GM18873 (cell line): ENCODE results near the gene IL31RA.
A peak's percentile ranks its signal among the peaks of the same experiment; 100 is the strongest.

Experiments used
- ATAC-seq: cut with Tn5 transposase; IDR thresholded peaks from one replicate; pipeline ENCODE4 v1.9.1; 2021; ENCODE audit warnings: mild to moderate bottlenecking, moderate library complexity, moderate number of reproducible peaks; ENCODE audit not compliant: unreplicated experiment, low FRiP score

IL31RA gene

DNA sequence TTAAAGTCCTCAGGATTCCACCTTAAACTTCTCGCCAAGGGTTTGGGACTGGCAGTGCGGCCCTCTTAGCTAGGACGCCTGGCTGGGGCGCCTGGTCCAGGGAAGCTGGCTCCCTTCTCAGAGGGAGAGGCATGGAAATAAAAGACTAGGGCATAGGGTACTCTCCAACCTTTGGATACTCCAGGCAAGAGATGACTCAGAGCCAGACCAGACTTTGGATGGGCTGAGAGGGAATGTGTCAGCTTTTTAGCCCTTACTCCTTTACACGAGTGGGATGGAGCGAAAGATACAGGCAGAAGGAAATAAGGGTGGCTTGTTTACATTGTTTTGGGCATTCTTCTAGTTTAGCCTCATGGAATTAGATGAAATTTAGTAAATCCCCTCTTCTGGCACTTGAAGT lies 48.2 kb downstream of the IL31RA start:
- no peak for ATAC-seq

GRCh38 chr5:55900068-55900467 lies 48.9 kb downstream of the IL31RA start:
- no peak for ATAC-seq

- no peak for ATAC-seq
Observed at GRCh38 chr5:55900776-55901175, 49.6 kb downstream of the IL31RA start.

GRCh38 chr5:55902696-55903095 lies 51.5 kb downstream of the IL31RA start:
- ATAC-seq = no peak

GRCh38 chr5:55903121-55903701 lies 52.1 kb downstream of the IL31RA start:
- ATAC-seq = peak; percentile 93

GRCh38 chr5:55904152-55904551 lies 53.0 kb downstream of the IL31RA start:
- ATAC-seq = no peak

DNA sequence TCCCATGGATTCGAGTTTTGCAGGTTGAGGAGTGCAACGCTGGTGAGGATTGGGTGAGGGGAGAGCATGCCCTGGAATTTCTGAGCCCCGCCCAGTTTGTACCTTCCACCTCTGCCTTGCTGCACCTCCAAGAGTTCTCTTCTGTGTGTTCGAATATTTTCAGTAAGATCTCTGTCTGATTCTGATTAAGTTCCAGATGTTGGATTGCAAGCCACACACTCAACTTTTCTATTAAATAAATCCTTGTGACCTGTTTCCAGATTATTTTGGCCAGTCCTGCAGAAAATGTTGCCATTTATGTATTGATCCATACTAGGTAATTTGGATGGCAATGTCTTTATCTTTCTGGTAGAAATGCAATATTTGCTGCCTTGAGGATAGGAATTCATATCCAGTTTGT lies 54.1 kb downstream of the IL31RA start:
- no peak for ATAC-seq

GRCh38 chr5:55907927-55908326 lies 56.8 kb downstream of the IL31RA start:
- ATAC-seq = no peak

- ATAC-seq = no peak
Observed at GRCh38 chr5:55908804-55909203, 57.6 kb downstream of the IL31RA start.

GRCh38 chr5:55911784-55912653 lies 60.9 kb downstream of the IL31RA start:
- ATAC-seq = no peak

DNA sequence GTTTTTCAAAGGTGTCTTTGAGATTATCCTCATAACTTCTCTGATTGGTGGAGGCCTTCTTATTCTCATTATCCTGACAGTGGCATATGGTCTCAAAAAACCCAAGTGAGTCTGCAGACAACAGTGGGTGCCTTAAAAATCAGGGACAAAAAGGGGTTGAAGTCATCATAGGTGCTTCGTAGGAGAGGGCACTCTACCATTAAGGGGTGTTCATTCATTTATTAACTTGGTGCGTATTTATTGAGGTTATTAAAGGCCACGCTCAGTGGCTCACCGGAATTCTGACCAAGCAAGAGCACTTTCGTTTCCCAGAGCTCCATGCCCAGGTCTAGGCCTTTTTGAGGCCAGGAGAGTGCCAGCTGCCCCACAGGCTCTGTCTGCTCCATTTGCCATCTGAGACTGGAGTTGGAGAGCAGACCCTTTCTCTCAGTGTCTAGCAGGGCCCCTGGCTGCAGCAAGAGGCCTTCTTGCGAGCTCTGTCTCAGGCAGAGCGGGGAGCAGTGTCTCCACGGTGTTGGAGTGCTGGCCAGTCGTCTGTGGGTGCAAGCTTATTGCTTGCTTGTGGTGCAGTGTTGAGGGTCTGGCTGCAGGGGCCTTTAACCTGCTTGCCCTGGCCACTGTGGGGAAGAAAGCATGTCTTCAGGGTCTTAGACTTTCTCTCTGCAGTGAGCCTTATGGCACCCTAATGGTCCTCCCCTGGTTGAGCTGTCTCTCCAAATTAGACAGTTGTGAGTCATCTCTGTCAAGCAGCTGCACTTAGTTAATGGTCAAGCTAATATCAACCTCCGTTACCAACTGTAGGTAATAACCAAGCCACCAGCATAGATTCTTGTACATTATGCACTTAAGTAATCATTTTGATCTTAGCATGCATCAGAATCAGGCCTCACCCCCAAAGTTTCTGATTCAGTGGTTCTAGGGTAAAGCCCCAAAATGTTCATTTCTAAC lies 62.6 kb downstream of the IL31RA start:
- ATAC-seq = peak; percentile 98

- ATAC-seq = no peak
Observed at GRCh38 chr5:55914971-55915370, 63.8 kb downstream of the IL31RA start.

- ATAC-seq = no peak
Observed at GRCh38 chr5:55915783-55916182, 64.6 kb downstream of the IL31RA start.

- ATAC-seq = no peak
Observed at GRCh38 chr5:55916986-55917385, 65.8 kb downstream of the IL31RA start.

DNA sequence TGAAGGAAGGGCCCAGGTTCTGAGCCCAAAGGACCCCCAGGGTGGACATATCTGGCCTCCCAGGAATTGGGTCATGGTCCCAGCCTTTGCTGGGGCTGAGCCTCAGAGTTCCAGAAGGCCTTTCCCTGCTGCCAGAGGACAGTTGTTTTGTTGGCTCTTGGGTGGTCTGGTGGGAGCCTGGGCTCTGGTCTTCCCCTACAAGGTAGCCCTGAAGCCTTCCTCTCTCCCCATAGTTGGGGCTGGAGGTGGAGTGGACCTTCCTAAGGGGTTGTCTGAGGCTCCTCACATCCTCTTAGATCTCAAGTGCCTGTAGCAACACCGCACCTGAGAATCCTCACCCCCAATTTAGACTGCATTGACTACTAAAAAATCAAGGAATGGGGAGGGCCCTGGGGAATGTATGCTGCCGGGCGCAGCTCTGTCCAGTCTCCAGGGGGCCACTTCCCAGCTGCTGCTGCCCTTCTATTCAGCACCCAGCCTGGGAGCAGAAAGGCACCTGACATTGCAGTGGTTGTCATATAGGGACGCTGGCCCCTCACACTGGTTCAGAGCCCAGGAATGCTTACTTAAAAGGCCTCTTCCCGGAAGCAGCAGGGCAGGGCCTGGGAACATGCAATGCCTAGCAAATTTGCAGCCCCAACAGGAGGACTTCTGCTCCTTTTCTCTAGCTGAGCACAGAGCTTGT lies 66.4 kb downstream of the IL31RA start:
- no peak for ATAC-seq

DNA sequence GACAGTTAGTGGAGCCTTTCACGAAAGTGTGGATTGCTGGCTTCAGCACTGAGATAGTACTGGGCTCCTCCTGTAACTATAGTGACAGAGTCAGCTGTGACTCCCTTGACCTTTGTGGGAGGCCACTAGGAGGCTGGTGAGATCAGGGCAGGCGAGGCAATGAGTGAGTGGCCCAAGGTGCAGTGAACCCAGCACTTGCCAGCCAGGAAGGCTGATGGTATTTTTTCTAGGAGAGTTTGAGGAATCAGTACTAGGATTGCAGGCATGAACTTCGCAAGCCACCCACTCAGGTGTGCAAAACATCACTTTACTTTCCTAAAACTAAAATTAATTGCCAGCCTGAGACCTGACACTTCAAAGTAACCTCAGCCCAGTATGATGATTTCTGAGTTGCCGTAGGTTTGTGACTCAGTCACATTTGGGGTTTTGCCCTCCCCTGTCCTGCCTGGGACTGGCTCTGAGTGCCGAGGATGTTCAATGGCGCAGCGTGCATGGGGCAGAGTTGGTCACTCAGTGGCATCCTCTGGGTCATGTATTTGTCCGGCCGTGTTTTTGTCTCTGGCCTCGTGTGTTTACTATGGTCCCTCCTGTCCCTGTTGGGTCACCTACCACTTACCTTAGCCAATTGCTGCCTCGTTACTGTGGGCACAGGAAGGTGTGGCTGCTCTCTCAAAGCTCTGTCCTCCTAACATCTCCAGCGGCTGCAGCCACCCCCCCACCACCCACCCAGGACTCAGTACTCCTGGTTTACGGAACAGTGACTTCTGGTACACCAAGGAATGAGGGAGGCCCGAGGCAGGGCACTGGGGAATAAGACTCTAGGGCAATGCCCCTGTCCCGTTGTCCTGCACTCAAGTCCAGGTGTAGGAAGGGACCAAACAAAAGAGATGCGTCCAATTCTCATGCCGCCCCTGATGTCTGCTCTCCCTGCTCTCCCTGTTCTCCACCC lies 67.2 kb downstream of the IL31RA start:
- ATAC-seq = no peak

DNA sequence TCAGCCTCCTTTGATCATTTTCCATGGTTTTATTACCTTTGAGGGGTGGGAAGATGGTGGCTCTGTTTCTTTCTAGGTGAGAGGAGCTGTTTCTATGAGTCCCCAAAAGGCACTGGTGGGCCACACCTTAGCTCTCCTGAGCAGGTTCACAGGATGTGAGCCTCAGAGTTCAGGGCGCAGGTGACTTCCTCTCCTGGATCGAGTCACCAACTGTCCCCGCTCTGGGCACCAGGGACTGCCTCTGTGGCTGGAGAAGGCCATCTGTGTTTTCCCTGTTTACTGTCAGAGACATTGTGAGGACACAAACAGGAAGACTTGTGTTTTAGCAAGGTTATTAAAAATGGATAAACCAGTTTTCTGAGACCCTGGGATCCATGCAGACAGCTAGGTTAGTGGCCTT lies 68.5 kb downstream of the IL31RA start:
- no peak for ATAC-seq

DNA sequence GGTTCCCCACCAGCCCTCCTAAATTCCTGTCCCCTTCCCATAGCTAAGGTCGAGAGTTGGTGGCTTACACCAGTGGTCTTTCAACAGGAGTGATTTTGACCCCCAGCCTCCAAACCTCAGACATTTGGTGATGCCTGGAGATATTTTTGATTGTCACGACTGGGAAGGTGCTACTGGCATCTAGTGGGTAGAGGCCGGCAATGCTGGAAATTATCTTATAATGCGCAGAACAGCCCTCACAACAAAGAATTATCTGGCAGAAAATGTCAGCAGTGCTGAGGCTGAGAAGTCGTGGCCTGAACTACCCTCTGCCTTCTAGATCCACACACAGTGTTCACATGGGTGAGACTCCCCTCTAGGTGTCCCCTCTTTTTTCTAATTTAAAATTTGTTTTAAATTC lies 69.6 kb downstream of the IL31RA start:
- ATAC-seq = no peak

- ATAC-seq = no peak
Observed at GRCh38 chr5:55921617-55922016, 70.5 kb downstream of the IL31RA start.
